SK-N-SH treated with all-trans-retinoic acid at 6 μM for 48 hours (cell line): ENCODE measurements around the gene CHID1.

Experiments
- ESRRG ChIP-seq: fragments of 250-450 bp; sonication (Bioruptor Pico); IDR thresholded peaks from 2 replicates; pipeline ENCODE4 v1.6.1; 2021; ENCODE audit warnings: mild to moderate bottlenecking
- OSR1 ChIP-seq: fragments of 250-450 bp; sonication (Bioruptor Pico); IDR thresholded peaks from 2 replicates; pipeline ENCODE4 v1.8.0; 2022; ENCODE audit warnings: moderate library complexity, mild to moderate bottlenecking, inconsistent platforms
- TCF4 ChIP-seq: fragments of 250-450 bp; sonication (Bioruptor Pico); IDR thresholded peaks from 2 replicates; pipeline ENCODE4 v1.8.0; 2021; ENCODE audit warnings: mild to moderate bottlenecking, moderate library complexity, borderline replicate concordance
- TOX ChIP-seq: fragments of 250-450 bp; sonication (Bioruptor Pico); IDR thresholded peaks from 2 replicates; pipeline ENCODE4 v1.8.0; 2021; ENCODE audit warnings: mild to moderate bottlenecking, moderate library complexity, borderline replicate concordance

DNA sequence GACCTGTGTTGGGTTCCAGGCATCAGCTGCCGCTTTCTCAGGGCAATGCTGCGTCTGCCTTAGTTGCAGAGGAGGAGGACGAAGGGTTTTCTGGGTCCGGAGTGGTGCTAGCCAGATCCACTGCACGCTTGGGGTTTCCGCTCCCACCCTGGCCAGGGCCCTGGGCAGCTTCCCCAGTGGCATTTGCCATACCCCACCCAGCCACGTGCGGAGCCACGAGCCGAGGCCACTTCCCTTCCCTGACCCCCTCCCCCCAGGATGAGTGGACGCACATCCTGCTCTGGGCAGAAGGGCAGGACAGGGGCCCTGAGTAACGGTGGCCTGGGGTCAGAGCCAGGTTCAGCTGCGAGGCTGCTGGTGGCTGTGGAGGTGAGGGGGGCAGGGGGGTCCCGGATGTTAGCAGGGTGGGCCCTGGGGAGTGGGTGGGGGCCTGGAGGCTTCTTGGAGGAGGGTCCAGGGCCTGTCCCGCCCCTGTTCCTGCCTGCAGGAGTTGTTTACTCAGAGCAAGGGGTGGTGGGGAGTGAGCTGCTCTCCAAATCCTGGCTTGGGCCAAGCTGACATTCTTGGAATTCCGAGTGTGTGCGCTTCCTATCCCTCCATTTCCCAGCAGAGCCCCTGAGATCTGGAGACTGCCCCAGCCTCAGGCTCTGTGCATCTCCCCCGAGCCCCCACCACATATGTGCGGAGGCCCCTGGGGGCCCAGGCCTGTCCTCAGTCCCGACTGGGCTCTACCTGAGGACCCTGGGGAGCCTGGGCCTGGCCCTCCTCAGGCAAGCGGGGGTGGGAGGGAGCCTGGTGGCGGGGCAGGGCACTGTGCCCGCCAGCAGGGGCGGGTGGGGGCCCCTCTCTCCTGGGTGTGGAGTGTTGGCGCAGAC is 66.6 kb downstream of the CHID1 start:
- TF ChIP-seq OSR1 (CRISPR knock-in tag) (no peak), ESRRG (CRISPR knock-in tag) (no peak), TOX (no peak), TCF4 (CRISPR knock-in tag) (no peak)
